ENCODE measurements around the gene GMFB.
"Not testable (repeated sequence)": the region's sequence is repeated elsewhere in the genome, so short reads cannot be mapped to it uniquely, and the experiment has no call there.

The GMFB gene

DNA sequence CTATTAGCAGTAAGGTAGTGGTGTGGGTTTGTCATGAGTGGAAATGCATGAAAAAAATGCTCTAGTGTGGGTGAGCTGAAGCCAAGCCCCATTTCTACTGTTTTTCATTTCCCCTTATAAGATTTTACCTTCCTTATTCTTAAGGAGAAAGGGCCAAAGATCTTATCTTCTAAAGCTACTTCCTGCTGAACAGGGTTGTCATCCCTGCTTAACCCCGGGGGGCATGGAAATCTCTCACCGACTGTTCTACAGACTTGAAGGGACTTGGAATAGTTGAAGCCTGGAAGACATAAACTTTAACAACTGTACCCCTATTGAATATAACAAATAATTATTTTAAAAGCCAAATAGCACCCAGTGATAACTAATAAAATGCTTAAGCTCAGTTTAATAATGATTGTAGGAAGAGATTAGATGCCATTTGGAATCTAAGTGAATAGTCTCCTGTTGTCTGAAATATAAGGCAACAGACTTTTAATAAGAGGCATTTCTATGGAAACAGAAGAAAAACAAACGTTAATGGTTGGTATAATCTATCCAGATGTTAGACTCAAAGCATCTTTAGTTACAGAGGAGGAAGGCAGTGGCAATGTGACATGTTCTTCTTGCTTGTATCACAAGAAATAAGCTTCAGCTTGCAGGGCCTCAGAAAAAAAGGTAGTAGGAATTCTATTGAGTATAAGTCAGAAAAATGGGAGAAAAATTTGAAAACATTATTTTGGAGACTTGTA lies 1.8 kb upstream of the GMFB start:
- DNase-seq = no peak

- no peak for DNase-seq
Measured at GRCh38 chr14:54489731-54490444, 1.1 kb upstream of the GMFB start.

GRCh38 chr14:54489318-54489683 lies 521 bp upstream of the GMFB start:
- DNase-seq = no peak

- no peak for DNase-seq
Measured at GRCh38 chr14:54488318-54488645, 498 bp downstream of the GMFB start.

GRCh38 chr14:54487771-54488170 lies 1.0 kb downstream of the GMFB start:
- peak in 1 of 14 donors; percentile 11 for DNase-seq

- no peak for DNase-seq
Measured at GRCh38 chr14:54486685-54487084, 2.1 kb downstream of the GMFB start.

GRCh38 chr14:54483846-54484245 lies 4.9 kb downstream of the GMFB start:
- DNase-seq = no peak

- DNase-seq = no peak
Measured at GRCh38 chr14:54483073-54483745, 5.6 kb downstream of the GMFB start.

GRCh38 chr14:54481695-54482094 lies 7.1 kb downstream of the GMFB start:
- DNase-seq = no peak

DNA sequence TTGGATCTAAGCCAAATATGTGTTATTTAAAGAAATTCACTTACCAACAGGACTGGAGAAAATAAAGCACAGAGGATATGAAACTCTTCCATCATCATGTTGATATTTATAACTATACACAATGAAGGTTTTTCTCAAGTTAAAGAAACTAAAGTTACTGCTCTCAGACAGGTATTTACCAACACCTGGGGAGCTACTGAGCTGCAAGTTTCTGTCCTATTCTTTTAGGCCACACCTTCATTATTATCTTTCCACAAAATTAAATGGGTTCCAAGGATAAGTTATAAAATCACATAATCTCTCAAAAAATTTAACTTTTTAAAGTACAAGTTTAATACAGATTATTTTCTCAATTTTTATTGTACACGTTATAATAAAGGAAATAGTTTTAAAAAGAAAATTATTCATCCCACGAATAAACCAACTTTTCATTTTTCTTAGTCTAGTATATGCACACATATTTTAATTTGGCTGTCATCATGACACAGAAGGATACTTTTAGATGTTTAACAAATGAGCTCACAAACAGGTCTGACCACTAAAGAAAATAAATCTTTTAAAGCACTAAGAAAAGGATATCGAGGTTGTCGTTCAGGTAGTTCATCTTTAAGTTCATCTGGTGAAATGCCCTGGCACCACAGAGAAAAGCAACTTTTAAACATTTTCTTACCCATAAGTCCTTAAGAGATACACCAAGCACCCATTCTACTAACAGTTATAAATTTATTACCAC lies 7.8 kb downstream of the GMFB start:
- no peak for DNase-seq

- DNase-seq = no peak
Measured at GRCh38 chr14:54478636-54479215, 10.1 kb downstream of the GMFB start.

- no peak for DNase-seq
Measured at GRCh38 chr14:54475911-54476310, 12.9 kb downstream of the GMFB start.

- DNase-seq = no peak
Measured at GRCh38 chr14:54475187-54475899, 13.4 kb downstream of the GMFB start.

- DNase-seq = no peak
Measured at GRCh38 chr14:54474232-54474793, 14.5 kb downstream of the GMFB start.

GRCh38 chr14:54472315-54472714 lies 16.5 kb downstream of the GMFB start:
- no peak for DNase-seq

DNA sequence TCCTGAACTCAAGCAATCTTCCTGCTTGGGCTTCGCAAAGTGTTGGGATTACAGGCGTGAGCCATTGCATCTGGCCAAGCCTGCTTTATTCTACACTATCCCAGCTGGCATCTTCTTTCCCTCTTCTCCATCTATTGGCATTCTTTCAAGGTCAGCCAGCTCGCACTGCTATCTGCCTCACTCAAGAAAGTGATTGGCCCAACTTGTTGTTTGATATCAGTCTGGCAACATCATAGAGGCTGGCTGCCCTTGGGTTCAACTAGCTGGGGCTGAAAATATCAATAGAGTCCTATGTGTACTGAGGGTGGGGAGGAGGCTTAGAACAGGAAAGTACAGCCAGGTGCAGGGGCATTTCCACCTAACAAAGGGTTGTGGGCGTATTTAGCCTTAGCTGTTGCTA lies 17.1 kb downstream of the GMFB start:
- no peak for DNase-seq

- no peak for DNase-seq
Measured at GRCh38 chr14:54470701-54471100, 18.1 kb downstream of the GMFB start.

- no peak for DNase-seq
Measured at GRCh38 chr14:54467280-54467679, 21.5 kb downstream of the GMFB start.

GRCh38 chr14:54465654-54466053 lies 23.1 kb downstream of the GMFB start:
- DNase-seq = peak in 1 of 14 donors; percentile 55

DNA sequence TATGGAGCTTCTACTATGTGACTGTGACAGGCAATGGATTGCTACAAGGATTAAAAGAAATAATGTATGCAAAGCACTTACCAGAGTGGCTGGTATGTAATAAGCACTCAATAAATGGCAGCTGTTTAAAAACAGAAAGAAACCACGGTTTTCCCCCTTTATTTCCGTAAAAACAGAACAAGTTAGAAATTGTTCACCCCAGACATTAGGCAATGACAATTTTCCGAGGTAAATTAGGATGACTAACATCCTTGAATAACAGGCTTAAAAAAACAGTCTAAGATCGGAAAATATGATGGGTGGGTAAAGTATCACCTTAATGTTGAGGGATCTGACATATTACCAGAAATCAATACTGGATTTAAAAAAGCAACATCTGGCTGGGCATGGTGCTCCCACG lies 26.7 kb downstream of the GMFB start:
- no peak for DNase-seq

GRCh38 chr14:54459106-54459505 lies 29.7 kb downstream of the GMFB start:
- no peak for DNase-seq

- not testable (repeated sequence) for DNase-seq
Measured at GRCh38 chr14:54458536-54458935, 30.2 kb downstream of the GMFB start.
